ENCODE data around the gene GRIK4. TPM values are rescaled to one million over a fixed set of nuclear protein-coding genes. Genes with fewer than 3 reads are reported as not detected.

Gene GRIK4
- total RNA-seq, 1 experiment from 2014 or later = not detected

GRCh38 chr11:120712881-120713280 is 201.3 kb downstream of the GRIK4 start:
- BruUV-seq (replicated peaks) = no TSS peak
- H3F3A ChIP-seq (ENCODE audit: low read length, unreplicated experiment) = no peaks in the 10 kb centered on the region
- no peak overlapping the region for H3K9ac ChIP-seq (ENCODE audit: low read length)
- no peak overlapping the region for H3K27ac ChIP-seq (ENCODE audit: low read length)
- H4K20me1 ChIP-seq (ENCODE audit: low read length) = no peaks in the 10 kb centered on the region
- intact Hi-C loops (cut with micrococcal nuclease) = no loop called here
- ChIA-PET POLR2A (ENCODE audit: unreplicated experiment) (no interaction called here), CTCF (no interaction called here)
- no peaks in the 10 kb centered on the region for H3K9me3 ChIP-seq (ENCODE audit: low read length)
- H3K4me2 ChIP-seq (ENCODE audit: low read length) = no peak overlapping the region
- DNase-seq (no peak), ATAC-seq (no peak)
- no peak overlapping the region for H3K4me3 ChIP-seq (ENCODE audit: low read length)
- H2AFZ ChIP-seq (ENCODE audit: low read length) = no peak overlapping the region
- H3K9me2 ChIP-seq (replicated peaks; ENCODE audit: low read length) = no peaks in the 10 kb centered on the region
- H3K4me1 ChIP-seq (ENCODE audit: insufficient read depth, low read length) = peaks cover 19% of the 10 kb centered on the region
- TF ChIP-seq EZH2 (IDR thresholded peaks at IDR 0.05; ENCODE audit: low read length, unreplicated experiment) = no peak
- no peak for TF ChIP-seq CTCF (conservative IDR thresholded peaks at IDR 0.05; ENCODE audit: low read depth, low read length)
- TF ChIP-seq EZH2phosphoT487 (IDR thresholded peaks at IDR 0.05; ENCODE audit: borderline replicate concordance, low read length) = no peak
- H3K36me3 ChIP-seq (ENCODE audit: low read depth, low read length) = no peaks in the 10 kb centered on the region
- peaks cover 29% of the 10 kb centered on the region for H3K27me3 ChIP-seq (ENCODE audit: low read length)
- no peaks in the 10 kb centered on the region for H3K79me2 ChIP-seq (ENCODE audit: low read length)

DNA sequence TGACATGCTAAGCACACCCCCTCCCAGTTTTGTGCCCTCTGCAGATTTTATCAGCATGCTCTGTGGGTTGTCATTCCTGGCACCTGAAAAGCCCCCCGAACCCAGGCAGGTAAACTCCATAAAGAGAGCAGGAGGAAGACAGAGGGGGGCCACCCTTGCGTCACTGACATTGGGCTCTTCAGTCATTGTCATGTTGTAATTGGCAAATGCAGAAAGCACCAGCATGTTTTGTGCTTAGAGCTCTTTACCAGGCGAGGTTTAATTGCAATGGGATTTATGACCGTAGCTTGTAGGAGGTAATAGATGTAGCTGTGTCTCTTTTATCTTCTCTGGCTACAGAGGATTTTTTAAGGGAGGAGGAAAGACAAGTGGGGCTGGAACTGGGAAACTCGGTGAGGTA is 201.7 kb downstream of the GRIK4 start:
- no peak for TF ChIP-seq EZH2 (IDR thresholded peaks at IDR 0.05; ENCODE audit: low read length, unreplicated experiment)
- no peak for TF ChIP-seq EZH2phosphoT487 (IDR thresholded peaks at IDR 0.05; ENCODE audit: borderline replicate concordance, low read length)
- TF ChIP-seq CTCF (conservative IDR thresholded peaks at IDR 0.05; ENCODE audit: low read depth, low read length) = no peak
- CTCF ChIA-PET = no interaction called here
- H3F3A ChIP-seq (ENCODE audit: low read length, unreplicated experiment) = no peaks in the 10 kb centered on the region
- H3K27me3 ChIP-seq (ENCODE audit: low read length) = peaks cover 29% of the 10 kb centered on the region
- no peak overlapping the region for H3K4me3 ChIP-seq (ENCODE audit: low read length)
- H3K36me3 ChIP-seq (ENCODE audit: low read depth, low read length) = no peaks in the 10 kb centered on the region
- ATAC-seq (no peak), DNase-seq (no peak)
- POLR2A ChIA-PET (ENCODE audit: unreplicated experiment) = no interaction called here
- no peak overlapping the region for H2AFZ ChIP-seq (ENCODE audit: low read length)
- H3K27ac ChIP-seq (ENCODE audit: low read length) = no peak overlapping the region
- H3K9me2 ChIP-seq (replicated peaks; ENCODE audit: low read length) = no peaks in the 10 kb centered on the region
- BruUV-seq (replicated peaks) = no TSS peak
- peaks cover 19% of the 10 kb centered on the region for H3K4me1 ChIP-seq (ENCODE audit: insufficient read depth, low read length)
- no peaks in the 10 kb centered on the region for H4K20me1 ChIP-seq (ENCODE audit: low read length)
- no peaks in the 10 kb centered on the region for H3K9me3 ChIP-seq (ENCODE audit: low read length)
- H3K9ac ChIP-seq (ENCODE audit: low read length) = no peak overlapping the region
- no peak overlapping the region for H3K4me2 ChIP-seq (ENCODE audit: low read length)
- intact Hi-C loops (cut with micrococcal nuclease) = no loop called here
- H3K79me2 ChIP-seq (ENCODE audit: low read length) = no peaks in the 10 kb centered on the region

GRCh38 chr11:120714438-120714837 is 202.9 kb downstream of the GRIK4 start:
- TF ChIP-seq EZH2phosphoT487 (IDR thresholded peaks at IDR 0.05; ENCODE audit: borderline replicate concordance, low read length) = no peak
- CTCF ChIA-PET = no interaction called here
- Histone ChIP-seq H4K20me1 (ENCODE audit: low read length) (no peaks in the 10 kb centered on the region), H3K36me3 (ENCODE audit: low read depth, low read length) (no peaks in the 10 kb centered on the region), H3K4me1 (ENCODE audit: insufficient read depth, low read length) (peaks cover 19% of the 10 kb centered on the region), H3F3A (ENCODE audit: low read length, unreplicated experiment) (no peaks in the 10 kb centered on the region), H2AFZ (ENCODE audit: low read length) (no peak overlapping the region), H3K27me3 (ENCODE audit: low read length) (peaks cover 29% of the 10 kb centered on the region), H3K9me3 (ENCODE audit: low read length) (no peaks in the 10 kb centered on the region), H3K4me3 (ENCODE audit: low read length) (no peak overlapping the region), H3K9me2 (replicated peaks; ENCODE audit: low read length) (no peaks in the 10 kb centered on the region), H3K9ac (ENCODE audit: low read length) (no peak overlapping the region), H3K4me2 (ENCODE audit: low read length) (peak overlapping the region; percentile 46), H3K27ac (ENCODE audit: low read length) (no peak overlapping the region), H3K79me2 (ENCODE audit: low read length) (no peaks in the 10 kb centered on the region)
- intact Hi-C loops (cut with micrococcal nuclease) = no loop called here
- DNase-seq (peak; percentile 58), ATAC-seq (peak; percentile 77)
- no TSS peak for BruUV-seq (replicated peaks)
- POLR2A ChIA-PET (ENCODE audit: unreplicated experiment) = no interaction called here

All from PC-3 (cell line).